ENCODE results near the gene RAB32.
"Not testable (repeated sequence)": the region's sequence is repeated elsewhere in the genome, so short reads cannot be mapped to it uniquely, and the experiment has no call there.

Gene RAB32

GRCh38 chr6:146553377-146554135 lies 9.9 kb downstream of the RAB32 start:
- no peak for ATAC-seq
- no peak for DNase-seq
- Mint-ChIP-seq H3K9me3 (no peaks in the 10 kb centered on the region), H3K36me3 (ENCODE audit: low read depth) (no peaks in the 10 kb centered on the region), H3K4me1 (no peaks in the 10 kb centered on the region), H3K4me3 (no peak overlapping the region), H3K27ac (no peak overlapping the region), H3K27me3 (no peaks in the 10 kb centered on the region)

GRCh38 chr6:146560607-146561006 lies 17.0 kb downstream of the RAB32 start:
- Mint-ChIP-seq H3K36me3 (ENCODE audit: low read depth) (no peaks in the 10 kb centered on the region), H3K27me3 (no peaks in the 10 kb centered on the region)

GRCh38 chr6:146566661-146567060 lies 23.0 kb downstream of the RAB32 start:
- not testable (repeated sequence) for H3K36me3 Mint-ChIP-seq (ENCODE audit: low read depth); H3K27ac Mint-ChIP-seq
- H3K9me3 Mint-ChIP-seq = peaks cover 11% of the 10 kb centered on the region

More at GRCh38 chr6:146560607-146561006, 17.0 kb downstream of the RAB32 start:
- ATAC-seq (no peak), DNase-seq (no peak)
- Mint-ChIP-seq H3K4me3 (no peak overlapping the region), H3K27ac (no peak overlapping the region), H3K9me3 (no peaks in the 10 kb centered on the region), H3K4me1 (no peaks in the 10 kb centered on the region)

DNA sequence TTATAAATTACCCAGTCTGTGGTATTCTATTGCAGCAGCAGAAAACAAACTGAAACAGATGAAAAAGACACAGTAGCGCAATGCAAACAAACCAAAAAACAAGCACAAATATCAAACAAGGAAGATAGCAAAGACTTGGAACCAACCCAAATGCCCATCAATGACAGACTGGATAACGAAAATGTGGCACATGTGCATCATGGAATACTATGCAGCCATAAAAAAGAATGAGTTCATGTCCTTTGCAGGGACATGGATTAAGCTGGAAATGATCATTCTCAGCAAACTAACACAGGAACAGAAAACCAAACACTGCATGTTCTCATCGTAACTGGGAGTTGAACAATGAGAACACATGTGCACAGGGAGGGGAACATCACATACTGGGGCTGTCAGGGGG lies 25.0 kb downstream of the RAB32 start:
- H3K4me1 Mint-ChIP-seq; H3K27me3 Mint-ChIP-seq; ATAC-seq; H3K36me3 Mint-ChIP-seq (ENCODE audit: low read depth); H3K27ac Mint-ChIP-seq; DNase-seq; H3K4me3 Mint-ChIP-seq: not testable (repeated sequence)
- peaks cover 11% of the 10 kb centered on the region for H3K9me3 Mint-ChIP-seq

More at GRCh38 chr6:146566661-146567060, 23.0 kb downstream of the RAB32 start:
- not testable (repeated sequence) for ATAC-seq, H3K27me3 Mint-ChIP-seq, H3K4me3 Mint-ChIP-seq, H3K4me1 Mint-ChIP-seq, DNase-seq

- DNase-seq (no peak), ATAC-seq (no peak)
- H3K9me3 Mint-ChIP-seq = peaks cover 10% of the 10 kb centered on the region
- H3K4me3 Mint-ChIP-seq = no peak overlapping the region
- H3K27me3 Mint-ChIP-seq = no peaks in the 10 kb centered on the region
- H3K27ac Mint-ChIP-seq = no peak overlapping the region
- no peaks in the 10 kb centered on the region for H3K4me1 Mint-ChIP-seq
- no peaks in the 10 kb centered on the region for H3K36me3 Mint-ChIP-seq (ENCODE audit: low read depth)
Observed at GRCh38 chr6:146574211-146574610, 30.6 kb downstream of the RAB32 start.

- no peak overlapping the region for H3K4me3 Mint-ChIP-seq
- H3K9me3 Mint-ChIP-seq = peaks cover 4% of the 10 kb centered on the region
- H3K27me3 Mint-ChIP-seq = no peaks in the 10 kb centered on the region
- H3K36me3 Mint-ChIP-seq (ENCODE audit: low read depth) = no peaks in the 10 kb centered on the region
- H3K4me1 Mint-ChIP-seq = no peaks in the 10 kb centered on the region
- no peak for ATAC-seq
- H3K27ac Mint-ChIP-seq = no peak overlapping the region
- no peak for DNase-seq
Observed at GRCh38 chr6:146578054-146578453, 34.4 kb downstream of the RAB32 start.

- DNase-seq (no peak), ATAC-seq (no peak)
- Mint-ChIP-seq H3K27ac (no peak overlapping the region), H3K9me3 (no peaks in the 10 kb centered on the region), H3K4me1 (no peaks in the 10 kb centered on the region), H3K4me3 (no peak overlapping the region), H3K36me3 (ENCODE audit: low read depth) (no peaks in the 10 kb centered on the region), H3K27me3 (no peaks in the 10 kb centered on the region)
Observed at GRCh38 chr6:146581968-146582367, 38.3 kb downstream of the RAB32 start.

- Mint-ChIP-seq H3K36me3 (ENCODE audit: low read depth) (no peaks in the 10 kb centered on the region), H3K4me3 (no peak overlapping the region), H3K4me1 (no peaks in the 10 kb centered on the region), H3K27ac (no peak overlapping the region), H3K9me3 (no peaks in the 10 kb centered on the region), H3K27me3 (no peaks in the 10 kb centered on the region)
- DNase-seq (no peak), ATAC-seq (no peak)
Observed at GRCh38 chr6:146582857-146583256, 39.2 kb downstream of the RAB32 start.

- Mint-ChIP-seq H3K27ac (no peak overlapping the region), H3K27me3 (no peaks in the 10 kb centered on the region), H3K4me1 (no peaks in the 10 kb centered on the region), H3K36me3 (ENCODE audit: low read depth) (no peaks in the 10 kb centered on the region), H3K4me3 (no peak overlapping the region), H3K9me3 (no peaks in the 10 kb centered on the region)
- DNase-seq = no peak
- no peak for ATAC-seq
Observed at GRCh38 chr6:146583966-146584365, 40.3 kb downstream of the RAB32 start.

GRCh38 chr6:146587459-146587858 lies 43.8 kb downstream of the RAB32 start:
- H3K9me3 Mint-ChIP-seq = no peaks in the 10 kb centered on the region
- no peak overlapping the region for H3K4me3 Mint-ChIP-seq
- H3K27me3 Mint-ChIP-seq = no peaks in the 10 kb centered on the region
- no peaks in the 10 kb centered on the region for H3K4me1 Mint-ChIP-seq
- no peak for ATAC-seq
- no peak for DNase-seq
- H3K27ac Mint-ChIP-seq = no peak overlapping the region
- no peaks in the 10 kb centered on the region for H3K36me3 Mint-ChIP-seq (ENCODE audit: low read depth)

DNA sequence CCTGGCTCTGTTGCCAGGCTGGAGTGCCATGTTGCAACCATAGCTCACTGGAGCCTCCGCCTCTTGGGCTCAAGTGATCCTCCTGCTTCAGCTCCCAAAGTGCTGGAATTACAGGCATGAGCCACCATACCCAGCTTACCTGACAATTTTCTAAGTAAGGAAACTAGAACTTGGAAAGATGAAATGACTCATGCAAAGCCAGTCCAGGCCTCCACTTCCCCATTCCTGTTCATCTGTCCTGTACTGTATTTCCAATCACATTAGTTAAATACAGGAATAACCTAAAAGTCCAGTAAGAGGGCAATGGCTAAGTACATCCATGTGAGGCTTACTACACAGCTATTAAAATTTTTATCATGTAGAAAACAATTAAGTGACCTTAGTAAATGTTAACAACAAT lies 46.9 kb downstream of the RAB32 start:
- Mint-ChIP-seq H3K9me3 (no peaks in the 10 kb centered on the region), H3K4me1 (no peaks in the 10 kb centered on the region), H3K27me3 (no peaks in the 10 kb centered on the region), H3K4me3 (no peak overlapping the region), H3K27ac (no peak overlapping the region), H3K36me3 (ENCODE audit: low read depth) (no peaks in the 10 kb centered on the region)
- ATAC-seq (no peak), DNase-seq (no peak)

DNA sequence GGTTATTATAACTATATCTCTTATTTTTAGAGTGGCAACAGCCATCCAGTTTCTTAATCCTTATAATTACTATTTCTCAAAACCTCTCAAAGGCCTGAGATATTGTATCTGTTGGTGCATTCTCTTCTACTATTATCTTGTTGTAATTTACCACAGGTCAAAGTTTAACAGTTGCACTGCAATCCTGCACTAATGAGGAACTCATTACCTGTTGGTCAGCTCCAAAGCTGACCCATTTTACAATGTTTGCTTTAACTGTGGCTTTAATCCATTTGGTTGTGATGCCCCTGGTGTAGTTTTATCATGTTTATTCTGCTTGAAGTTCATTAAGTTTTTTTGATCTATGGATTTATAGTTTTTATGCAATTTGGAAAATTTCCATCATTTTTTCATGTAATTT lies 48.8 kb downstream of the RAB32 start:
- Mint-ChIP-seq H3K27ac (no peak overlapping the region), H3K9me3 (no peaks in the 10 kb centered on the region), H3K4me1 (no peaks in the 10 kb centered on the region), H3K36me3 (ENCODE audit: low read depth) (no peaks in the 10 kb centered on the region), H3K27me3 (no peaks in the 10 kb centered on the region), H3K4me3 (no peak overlapping the region)
- ATAC-seq (no peak), DNase-seq (no peak)

DNA sequence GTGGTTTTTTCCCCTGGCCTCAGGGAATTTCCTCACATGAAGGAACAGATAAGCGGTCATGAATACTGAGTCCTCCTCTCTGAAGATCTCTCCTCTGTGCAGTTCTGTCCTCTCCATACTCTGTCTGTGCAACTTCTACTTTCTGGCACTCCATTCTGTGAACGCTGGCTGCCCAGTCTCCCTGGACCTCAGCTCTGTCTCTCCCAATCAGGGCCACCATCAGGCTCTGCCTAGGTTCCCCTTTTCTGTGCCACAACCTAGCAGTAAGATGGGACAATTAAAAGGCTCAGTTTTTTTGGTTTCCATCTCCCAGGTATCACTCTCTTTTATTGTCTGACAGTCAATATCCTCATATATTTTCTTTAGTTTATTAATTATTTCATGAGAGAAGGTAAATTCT lies 50.4 kb downstream of the RAB32 start:
- ATAC-seq (no peak), DNase-seq (no peak)
- Mint-ChIP-seq H3K4me3 (no peak overlapping the region), H3K4me1 (peaks cover under 1% of the 10 kb centered on the region), H3K27me3 (peaks cover 5% of the 10 kb centered on the region), H3K9me3 (no peaks in the 10 kb centered on the region), H3K27ac (no peak overlapping the region), H3K36me3 (ENCODE audit: low read depth) (no peaks in the 10 kb centered on the region)

DNA sequence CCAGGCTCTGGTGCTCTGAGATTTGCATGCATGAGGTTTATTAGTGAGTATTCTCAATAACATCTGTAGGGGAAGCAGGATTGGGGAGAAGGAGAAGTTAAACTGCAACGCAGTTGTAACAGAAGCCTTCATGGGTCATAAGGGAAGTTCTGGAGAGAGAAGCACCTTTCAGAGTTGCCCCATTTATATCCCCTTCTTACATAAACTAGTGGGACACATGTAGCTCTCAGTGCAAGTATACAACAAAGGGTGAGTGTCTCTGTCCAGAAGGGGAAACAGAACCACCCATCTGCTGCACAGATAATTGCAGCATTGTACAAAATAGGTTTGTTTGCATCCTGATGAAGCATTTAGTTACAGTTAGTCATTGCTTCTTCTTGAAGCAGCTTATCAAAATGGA lies 50.9 kb downstream of the RAB32 start:
- Mint-ChIP-seq H3K27me3 (peaks cover 8% of the 10 kb centered on the region), H3K4me3 (no peak overlapping the region), H3K4me1 (peaks cover 3% of the 10 kb centered on the region), H3K9me3 (no peaks in the 10 kb centered on the region), H3K27ac (no peak overlapping the region), H3K36me3 (ENCODE audit: low read depth) (no peaks in the 10 kb centered on the region)
- ATAC-seq = no peak
- no peak for DNase-seq

DNA sequence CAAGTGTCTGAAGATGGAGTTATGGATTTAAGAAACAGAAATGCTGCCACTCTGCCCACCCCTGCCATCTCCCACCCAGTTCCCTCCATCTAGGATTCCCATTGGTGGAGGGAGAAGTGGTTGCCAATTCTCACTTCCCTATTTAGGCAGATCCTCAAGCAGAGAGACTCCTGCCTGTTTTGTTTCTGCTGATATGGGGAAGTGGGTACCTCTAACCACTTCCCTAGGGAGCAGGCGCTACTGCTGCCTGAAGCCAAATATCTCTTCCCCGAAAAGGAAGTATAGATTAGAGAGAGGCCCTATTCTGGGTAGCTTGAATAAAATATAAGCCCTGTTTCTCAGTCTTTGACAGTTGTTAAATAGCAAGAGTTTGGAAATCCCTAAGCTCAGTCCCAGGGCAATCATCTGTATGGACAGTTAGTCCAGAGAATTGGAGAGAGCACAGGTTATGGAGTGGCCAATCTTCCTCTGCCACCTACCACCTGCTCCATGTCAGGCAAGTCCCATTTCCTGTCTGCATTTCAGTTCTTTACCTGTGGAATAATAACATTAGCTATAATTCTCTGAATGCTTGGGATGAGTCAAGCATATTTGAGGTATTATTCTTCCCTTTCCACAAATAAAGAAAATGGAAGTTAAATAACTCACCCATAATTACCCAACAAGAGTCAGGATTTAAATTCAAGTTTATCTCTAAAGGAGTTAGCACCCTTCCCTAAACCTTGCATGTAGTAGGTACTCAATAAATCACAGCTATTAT lies 52.5 kb downstream of the RAB32 start:
- ATAC-seq (no peak), DNase-seq (no peak)
- Mint-ChIP-seq H3K27me3 (peaks cover 10% of the 10 kb centered on the region), H3K36me3 (ENCODE audit: low read depth) (no peaks in the 10 kb centered on the region), H3K27ac (no peak overlapping the region), H3K4me3 (no peak overlapping the region), H3K4me1 (peaks cover 3% of the 10 kb centered on the region), H3K9me3 (no peaks in the 10 kb centered on the region)

Data from activated naive CD8-positive, alpha-beta T cell treated with anti-CD3 and anti-CD28 coated beads, Interleukin-2, amount 50 U/mL, for 24 hours (primary cell).